K562 (cell line): Measurements from ENCODE around the gene MATR3. TPM values are rescaled to one million over a fixed set of nuclear protein-coding genes. Genes with fewer than 3 reads are reported as not detected.

Source experiments
- CXXC5 ChIP-seq: fragments of 250-450 bp; sonication (Bioruptor Pico); IDR thresholded peaks from 2 replicates; pipeline ENCODE4 v1.8.0; 2022; ENCODE audit warnings: inconsistent platforms, mild to moderate bottlenecking, moderate library complexity
- FOS ChIP-seq: IDR thresholded peaks from 3 replicates; pipeline ENCODE4 v1.6.1; 2011; ENCODE audit not compliant: insufficient read length; ENCODE audit errors: extremely low read depth
- HIVEP1 ChIP-seq: fragments of 250-450 bp; sonication (Bioruptor Pico); IDR thresholded peaks from 2 replicates; pipeline ENCODE4 v1.4.0; 2020; ENCODE audit warnings: mild to moderate bottlenecking
- MAFK ChIP-seq: IDR thresholded peaks from 2 replicates; pipeline ENCODE4 v1.6.1; 2011; ENCODE audit warnings: low read length, improper control_type of control experiment
- NCOA1 ChIP-seq: fragments of 450-650 bp; IDR thresholded peaks from 2 replicates; pipeline ENCODE4 v1.6.1; 2016; ENCODE audit warnings: low read depth
- NFYB ChIP-seq: IDR thresholded peaks from 2 replicates; pipeline ENCODE4 v1.6.1; 2011; ENCODE audit warnings: mild to moderate bottlenecking, moderate library complexity; ENCODE audit not compliant: insufficient read length; ENCODE audit errors: extremely low read depth
- PCBP2 ChIP-seq: fragments of 200-400 bp; formaldehyde crosslinking; IDR thresholded peaks from 2 replicates; pipeline ENCODE4 v1.6.1; 2018; ENCODE audit warnings: low read length, low read depth, mild to moderate bottlenecking, moderate library complexity; ENCODE audit not compliant: poor library complexity, severe bottlenecking
- PHB ChIP-seq: fragments of 250-450 bp; sonication (Bioruptor Pico); IDR thresholded peaks from 2 replicates; pipeline ENCODE4 v1.5.0; 2021
- PHTF2 ChIP-seq: fragments of 250-450 bp; sonication (Bioruptor Pico); IDR thresholded peaks from 2 replicates; pipeline ENCODE4 v1.5.0; 2021; ENCODE audit warnings: mild to moderate bottlenecking
- POLR2A ChIP-seq: fragments of 450-650 bp; conservative IDR thresholded peaks from 2 replicates; pipeline ENCODE4 v1.6.1; 2016
- PTBP1 ChIP-seq: fragments of 200-400 bp; formaldehyde crosslinking; IDR thresholded peaks from 2 replicates; pipeline ENCODE4 v1.6.1; 2017; ENCODE audit warnings: low read depth, low read length
- RB1 ChIP-seq: fragments of 450-650 bp; IDR thresholded peaks from 2 replicates; pipeline ENCODE4 v1.6.1; 2017; ENCODE audit warnings: low read depth, mild to moderate bottlenecking
- REST ChIP-seq, 2 experiments: fragments of 450-650 bp; formaldehyde crosslinking in 1 of 2; IDR thresholded peaks; 2 replicates each; pipeline versions ENCODE4 v1.4.0 to v1.6.1; 2014 to 2020; ENCODE audit warnings: mild to moderate bottlenecking in 2 of 2, borderline replicate concordance in 1 of 2, low read depth in 1 of 2
- SUPT5H ChIP-seq: fragments of 450-650 bp; IDR thresholded peaks from 2 replicates; pipeline ENCODE4 v1.6.1; 2016
- TEAD1 ChIP-seq, 2 experiments: fragments of 450-650 bp in 1 of 2; sonication (generic) in 1 of 2; formaldehyde crosslinking; IDR thresholded peaks; 2 replicates each; pipeline versions ENCODE4 v1.4.0 to v1.8.0; 2020 to 2022; ENCODE audit warnings: mild to moderate bottlenecking in 2 of 2, missing genetic modification reagents in 1 of 2
- XRCC5 ChIP-seq: fragments of 200-400 bp; formaldehyde crosslinking; IDR thresholded peaks from 2 replicates; pipeline ENCODE4 v1.6.1; 2017; ENCODE audit warnings: low read depth, mild to moderate bottlenecking, low read length
- ZBTB34 ChIP-seq: fragments of 250-450 bp; sonication (Bioruptor Pico); IDR thresholded peaks from 2 replicates; pipeline ENCODE4 v1.8.0; 2021; ENCODE audit warnings: mild to moderate bottlenecking, moderate library complexity
- ZC3H11A ChIP-seq: IDR thresholded peaks from 2 replicates; pipeline ENCODE4 v1.6.1; 2012; ENCODE audit warnings: low read depth, low read length, improper control_type of control experiment
- ZKSCAN1 ChIP-seq: fragments of 150-350 bp; IDR thresholded peaks from 2 replicates; pipeline ENCODE4 v1.6.1; 2016; ENCODE audit warnings: low read depth, low read length
- ZNF133 ChIP-seq: fragments of 250-450 bp; sonication (Bioruptor Pico); IDR thresholded peaks from 2 replicates; pipeline ENCODE4 v1.4.0; 2020; ENCODE audit warnings: mild to moderate bottlenecking
- ZNF324 ChIP-seq: fragments of 250-450 bp; sonication (Bioruptor Pico); IDR thresholded peaks from 2 replicates; pipeline ENCODE4 v1.4.0; 2020; ENCODE audit warnings: mild to moderate bottlenecking
- ZNF408 ChIP-seq: fragments of 250-450 bp; sonication (Bioruptor Pico); IDR thresholded peaks from 2 replicates; pipeline ENCODE4 v1.4.0; 2020; ENCODE audit warnings: low read depth, mild to moderate bottlenecking, moderate library complexity
- ZNF644 ChIP-seq: fragments of 200-800 bp; sonication (Bioruptor generic); IDR thresholded peaks from 2 replicates; pipeline ENCODE4 v1.6.1; 2016; ENCODE audit warnings: low read depth, missing genetic modification characterization, missing compliant biosample characterization
- ZNF780A ChIP-seq: fragments of 250-450 bp; sonication (Bioruptor Pico); IDR thresholded peaks from 2 replicates; pipeline ENCODE4 v1.5.0; 2021; ENCODE audit warnings: mild to moderate bottlenecking
- polyA plus RNA-seq, 8 experiments: library from polyadenylated mRNA; depleted of rRNA in 4 of 8; stranded (reverse) in 5 of 8; unstranded in 3 of 8; fragments of >200 nt; fragmentation: Nextera tagmentation in 2 of 8; fragmentation: Illumina TruSeq in 1 of 8; extraction: Ambion mirVana in 2 of 8; extraction: Trizol in 1 of 8; gene quantifications; 2 replicates each; pipeline versions ENCODE4 v1.2.1 to v1.2.3, GENCODE V29; 2011 to 2014; ENCODE audit warnings: inconsistent platforms in 1 of 8, missing spikeins in 1 of 8
- total RNA-seq, 7 experiments: library from RNA; depleted of rRNA in 6 of 7; stranded (reverse); fragments of >200 nt in 6 of 7; fragmentation: Illumina TruSeq in 2 of 7; extraction: Trizol in 2 of 7; gene quantifications; 2 replicates each; pipeline versions ENCODE4 v1.2.1 to v1.2.3, GENCODE V29; 2011 to 2021; ENCODE audit warnings: low replicate concordance in 1 of 7

Gene MATR3
- total and polyA plus RNA-seq, 9 of the 15 experiments (the other 6 are each of a cell fraction or from before 2014, with no cell fraction given) = 150 to 425 (median 263) TPM

- TF ChIP-seq REST (IDR thresholded peaks at IDR 0.05; ENCODE audit: borderline replicate concordance) = peak; percentile 52; the same call in 1 of the 2 replicates
- no peak for TF ChIP-seq REST (CRISPR knock-in tag; IDR thresholded peaks at IDR 0.05; ENCODE audit: low read depth)
- TF ChIP-seq ZNF408 (CRISPR knock-in tag) = no peak
- TF ChIP-seq PHTF2 (CRISPR knock-in tag) = no peak
- TF ChIP-seq ZNF780A (CRISPR knock-in tag) = no peak
- TF ChIP-seq ZNF324 = no peak
- TF ChIP-seq ZBTB34 = no peak
- TF ChIP-seq SUPT5H = no peak
- TF ChIP-seq ZNF133 (CRISPR knock-in tag) = no peak
- TF ChIP-seq CXXC5 (CRISPR knock-in tag) = no peak
- TF ChIP-seq NFYB = no peak
- TF ChIP-seq NCOA1 = no peak
- no peak for TF ChIP-seq ZC3H11A
- TF ChIP-seq POLR2A = no peak
- no peak for TF ChIP-seq RB1
- TF ChIP-seq FOS = no peak
- TF ChIP-seq MAFK = no peak
- no peak for TF ChIP-seq PHB (CRISPR knock-in tag)
- TF ChIP-seq TEAD1 (CRISPR knock-in tag; IDR thresholded peaks at IDR 0.05) = no peak
- no peak for TF ChIP-seq ZKSCAN1
- TF ChIP-seq XRCC5 = 0 out of 2 replicates have a peak, but pooled peaks have one; percentile 42
- no peak for TF ChIP-seq HIVEP1
- no peak for TF ChIP-seq PCBP2
- TF ChIP-seq PTBP1 = 0 out of 2 replicates have a peak, but pooled peaks have one; percentile 47
- TF ChIP-seq ZNF644 (tag) = no peak
These were observed 42.3 kb upstream of the MATR3 start (continued) for GRCh38 chr5:139251281-139251687.
